Neural progenitor cell (in vitro differentiated cells): ENCODE measurements around the gene GABARAPL2. TPM values are rescaled to one million over a fixed set of nuclear protein-coding genes. Genes with fewer than 3 reads are reported as not detected.

Experiments used
- DNase-seq: peaks from one replicate; pipeline ENCODE4 v3.0.0-alpha.2; 2016; ENCODE audit warnings: low spot score
- H2AFZ ChIP-seq: fragments of 200-600 bp; sonication (generic); replicated peaks from 2 replicates; pipeline ENCODE4 v1.6.1; 2016; ENCODE audit warnings: antibody characterized with exemption
- H3F3A ChIP-seq: fragments of 200-600 bp; sonication (generic); 2 replicates; pipeline ENCODE4 v1.6.1; 2016; ENCODE audit warnings: antibody characterized with exemption, low read depth
- H3K27ac ChIP-seq: fragments of 200-600 bp; sonication (generic); 2 replicates; pipeline ENCODE4 v1.5.1; 2016; ENCODE audit warnings: mild to moderate bottlenecking
- H3K27me3 ChIP-seq: fragments of 200-600 bp; sonication (generic); 2 replicates; pipeline ENCODE4 v1.6.1; 2016; ENCODE audit warnings: mild to moderate bottlenecking, moderate library complexity
- H3K36me3 ChIP-seq: fragments of 200-600 bp; sonication (generic); 2 replicates; pipeline ENCODE4 v1.5.1; 2016
- H3K4me1 ChIP-seq: fragments of 200-600 bp; sonication (generic); 2 replicates; pipeline ENCODE4 v1.6.1; 2016; ENCODE audit warnings: mixed run types
- H3K4me2 ChIP-seq: fragments of 200-600 bp; sonication (generic); 2 replicates; pipeline ENCODE4 v1.6.1; 2016
- H3K4me3 ChIP-seq: fragments of 200-600 bp; sonication (generic); 2 replicates; pipeline ENCODE4 v1.5.1; 2016
- H3K79me2 ChIP-seq: fragments of 200-600 bp; sonication (generic); 2 replicates; pipeline ENCODE4 v1.6.1; 2016; ENCODE audit warnings: low read depth
- H3K9ac ChIP-seq: fragments of 200-600 bp; sonication (generic); 2 replicates; pipeline ENCODE4 v1.6.1; 2016
- H3K9me3 ChIP-seq: fragments of 200-600 bp; sonication (generic); 2 replicates; pipeline ENCODE4 v1.5.1; 2016; ENCODE audit warnings: low read depth
- H4K20me1 ChIP-seq: fragments of 200-600 bp; sonication (generic); 2 replicates; pipeline ENCODE4 v1.6.1; 2016; ENCODE audit warnings: low read depth
- H3K27ac Mint-ChIP-seq: 3 replicates; pipeline ENCODE4 v1.8.0; 2021; ENCODE audit warnings: mixed read lengths
- H3K27me3 Mint-ChIP-seq: 2 replicates; pipeline ENCODE4 v1.8.0; 2022; ENCODE audit warnings: low read depth, mild to moderate bottlenecking, inconsistent platforms, moderate library complexity, mixed read lengths; ENCODE audit not compliant: insufficient read depth
- H3K36me3 Mint-ChIP-seq: 3 replicates; pipeline ENCODE4 v1.8.0; 2021; ENCODE audit warnings: mixed read lengths
- H3K4me1 Mint-ChIP-seq: 3 replicates; pipeline ENCODE4 v1.8.0; 2021; ENCODE audit warnings: mixed read lengths
- H3K4me3 Mint-ChIP-seq: 3 replicates; pipeline ENCODE4 v1.8.0; 2021; ENCODE audit warnings: mild to moderate bottlenecking, moderate library complexity, mixed read lengths
- H3K9me3 Mint-ChIP-seq: 3 replicates; pipeline ENCODE4 v1.8.0; 2020; ENCODE audit warnings: mixed read lengths
- CTCF ChIP-seq: fragments of 200-600 bp; sonication (generic); IDR thresholded peaks from 2 replicates; pipeline ENCODE4 v1.5.1; 2017; ENCODE audit warnings: antibody characterized with exemption, mild to moderate bottlenecking
- EZH2 ChIP-seq: fragments of 200-600 bp; sonication (generic); IDR thresholded peaks from 2 replicates; pipeline ENCODE4 v1.6.1; 2017; ENCODE audit warnings: antibody characterized with exemption, mild to moderate bottlenecking, moderate library complexity
- EZH2phosphoT487 ChIP-seq: fragments of 200-600 bp; sonication (generic); IDR thresholded peaks from 2 replicates; pipeline ENCODE4 v1.6.1; 2017; ENCODE audit warnings: antibody characterized with exemption
- total RNA-seq: library from RNA; depleted of rRNA; stranded (reverse); fragments of >200 nt; gene quantifications from 2 replicates; pipeline ENCODE4 v1.2.3, GENCODE V29; 2015; ENCODE audit warnings: low replicate concordance

GABARAPL2 gene
- total RNA-seq, 1 donor from 2014 or later: 88.2 TPM

GRCh38 chr16:75626806-75627205 lies 60.6 kb downstream of the GABARAPL2 start:
- no peak overlapping the region for H3K9ac ChIP-seq
- Mint-ChIP-seq H3K36me3 (peaks cover 33% of the 10 kb centered on the region), H3K9me3 (no peaks in the 10 kb centered on the region), H3K27me3 (peaks cover 4% of the 10 kb centered on the region), H3K4me1 (peaks cover 2% of the 10 kb centered on the region), H3K4me3 (no peak overlapping the region), H3K27ac (no peak overlapping the region)
- TF ChIP-seq EZH2 (no peak), EZH2phosphoT487 (no peak), CTCF (no peak)
- H3K79me2 ChIP-seq: peaks cover 9% of the 10 kb centered on the region
- no peak overlapping the region for H3K4me2 ChIP-seq
- H3K27me3 ChIP-seq: no peaks in the 10 kb centered on the region
- no peak for DNase-seq
- H4K20me1 ChIP-seq: no peaks in the 10 kb centered on the region
- no peak overlapping the region for H3K27ac ChIP-seq
- H3K4me1 ChIP-seq: peaks cover 5% of the 10 kb centered on the region
- no peak overlapping the region for H2AFZ ChIP-seq
- H3K9me3 ChIP-seq: no peaks in the 10 kb centered on the region
- no peaks in the 10 kb centered on the region for H3K36me3 ChIP-seq
- H3K4me3 ChIP-seq: no peak overlapping the region
- peaks cover 28% of the 10 kb centered on the region for H3F3A ChIP-seq

Other genes starting within 250 kb of the GABARAPL2 start
- 134 and 159 TPM in 2 replicates for gene CFDP1, start 132.9 kb upstream of the GABARAPL2 start, total RNA-seq
- gene TMEM170A, start 101.7 kb upstream of the GABARAPL2 start, total RNA-seq: 64.1 and 77.0 TPM in 2 replicates
- gene CHST6, start 70.9 kb upstream of the GABARAPL2 start, total RNA-seq: 6.2 and 12.5 TPM in 2 replicates
- gene CHST5, start 30.3 kb upstream of the GABARAPL2 start, total RNA-seq: 0.37 TPM in 1 of 2 replicates, not detected in the other
- 10.9 and 14.4 TPM in 2 replicates for gene TMEM231, start 10.1 kb upstream of the GABARAPL2 start, total RNA-seq
- 76.6 and 86.4 TPM in 2 replicates for gene ADAT1, start 56.9 kb downstream of the GABARAPL2 start, total RNA-seq
- 185 and 228 TPM in 2 replicates for gene KARS1, start 81.3 kb downstream of the GABARAPL2 start, total RNA-seq
- gene TERF2IP, start 81.4 kb downstream of the GABARAPL2 start, total RNA-seq: 26.4 and 34.9 TPM in 2 replicates
- not detected in 2 replicates for gene CPHXL2, start 110.6 kb downstream of the GABARAPL2 start, total RNA-seq
- gene DUXB, start 135.1 kb downstream of the GABARAPL2 start, total RNA-seq: not detected in 2 replicates
- gene CPHXL, start 160.1 kb downstream of the GABARAPL2 start, total RNA-seq: not detected in 2 replicates